ENCODE data around the gene DPP9.

DPP9 gene

GRCh38 chr19:4711211-4711610, 12.4 kb downstream of the DPP9 start:
- H3K9me3 ChIP-seq: no peaks in the 10 kb centered on the region
- H3K4me3 ChIP-seq (ENCODE audit: low read depth in 1 of 2, low read length in 1 of 2): no peak overlapping the region
- no peak overlapping the region for H3K27ac ChIP-seq
- H3K4me1 ChIP-seq (ENCODE audit: control insufficient read depth in 1 of 2, insufficient read depth in 1 of 2, low read depth in 1 of 2, low read length in 1 of 2): no peaks in the 10 kb centered on the region
- no peak for TF ChIP-seq CTCF (IDR thresholded peaks at IDR 0.05)
- no peaks in the 10 kb centered on the region for H3K27me3 ChIP-seq
- peaks cover 86% of the 10 kb centered on the region for H3K36me3 ChIP-seq

- H3K4me1 ChIP-seq (ENCODE audit: control insufficient read depth in 1 of 2, insufficient read depth in 1 of 2, low read depth in 1 of 2, low read length in 1 of 2): no peaks in the 10 kb centered on the region
- H3K9me3 ChIP-seq: no peaks in the 10 kb centered on the region
- no peak for TF ChIP-seq CTCF (IDR thresholded peaks at IDR 0.05)
- H3K27me3 ChIP-seq: no peaks in the 10 kb centered on the region
- H3K4me3 ChIP-seq (ENCODE audit: low read depth in 1 of 2, low read length in 1 of 2): no peak overlapping the region
- no peak overlapping the region for H3K27ac ChIP-seq
- H3K36me3 ChIP-seq: peaks cover 84% of the 10 kb centered on the region
These were observed 13.4 kb downstream of the DPP9 start for GRCh38 chr19:4710281-4710600.

DNA sequence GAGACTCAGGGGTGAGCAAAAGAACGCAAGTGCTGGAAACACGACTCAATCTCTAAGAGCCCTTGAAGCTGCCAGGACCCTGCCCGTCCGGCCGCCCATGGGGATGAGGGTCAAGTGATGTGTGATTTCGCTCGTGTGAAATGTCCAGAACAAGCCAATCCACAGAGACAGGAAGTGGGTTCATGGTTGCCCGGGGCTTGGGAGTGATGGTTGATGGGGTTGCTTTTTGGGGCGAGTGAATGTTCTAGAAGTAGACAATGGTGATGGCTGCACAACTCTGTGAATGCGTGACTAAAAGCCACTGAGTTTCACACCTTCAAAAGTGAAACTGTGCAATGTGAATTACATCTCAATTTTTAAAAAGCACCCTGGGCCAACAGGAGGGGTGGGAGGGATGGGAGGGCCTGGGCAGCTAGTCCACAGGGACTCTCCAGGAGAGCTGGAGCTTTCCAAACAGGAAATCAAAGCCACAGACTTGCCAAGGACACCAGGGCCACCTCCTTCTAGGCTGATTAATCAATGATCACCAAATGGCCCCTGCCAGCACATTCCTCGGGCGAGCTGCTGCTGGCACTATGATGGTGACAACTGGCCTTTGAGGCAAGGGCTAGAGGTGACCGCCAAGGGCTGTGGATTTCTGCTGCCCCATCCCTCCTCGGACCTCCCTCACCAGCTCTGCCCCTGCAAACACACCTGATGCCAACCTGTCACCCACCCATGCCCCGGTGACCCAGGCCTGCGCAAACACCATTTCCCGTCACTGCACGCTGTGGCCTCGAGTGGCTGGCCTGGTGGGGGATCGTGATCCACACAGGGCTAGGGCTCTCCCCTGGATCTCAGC, 14.0 kb downstream of the DPP9 start:
- Histone ChIP-seq H3K9me3 (no peaks in the 10 kb centered on the region), H3K27me3 (no peaks in the 10 kb centered on the region), H3K36me3 (peaks cover 87% of the 10 kb centered on the region), H3K27ac (no peak overlapping the region), H3K4me1 (ENCODE audit: control insufficient read depth in 1 of 2, insufficient read depth in 1 of 2, low read depth in 1 of 2, low read length in 1 of 2) (no peaks in the 10 kb centered on the region), H3K4me3 (ENCODE audit: low read depth in 1 of 2, low read length in 1 of 2) (no peak overlapping the region)
- no peak for TF ChIP-seq CTCF (IDR thresholded peaks at IDR 0.05)

DNA sequence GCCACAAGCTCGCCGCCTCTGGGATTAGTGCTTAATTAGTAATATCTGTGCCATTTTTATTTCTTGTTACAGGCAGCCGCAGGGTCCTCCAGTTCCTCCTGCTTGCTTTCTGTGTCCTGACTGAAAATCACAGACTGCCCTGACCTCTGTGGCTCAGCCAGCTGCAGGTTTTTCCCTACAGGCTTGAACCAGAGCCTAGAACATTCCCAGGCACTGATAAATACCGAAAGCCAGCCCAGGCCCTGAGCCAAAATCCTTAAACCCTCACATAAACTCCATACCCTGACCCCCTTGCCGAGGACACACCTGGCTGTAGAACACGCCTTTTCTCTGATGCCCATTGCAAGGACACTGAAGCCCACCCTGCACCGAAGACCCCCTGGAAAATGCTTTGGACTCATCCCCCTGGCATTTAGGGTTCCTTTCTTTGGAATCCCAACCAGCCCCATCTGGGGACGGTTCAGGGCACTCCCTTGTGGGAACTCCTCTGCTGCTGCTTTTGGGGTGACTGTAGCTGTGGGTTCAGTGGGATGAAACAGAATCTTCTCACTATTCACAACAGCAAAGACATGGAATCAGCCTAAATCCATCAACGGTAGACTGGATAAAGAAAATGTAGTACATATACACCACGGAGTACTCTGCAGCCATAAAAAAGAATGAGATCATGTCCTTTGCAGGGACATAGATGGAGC, 15.5 kb downstream of the DPP9 start:
- no peaks in the 10 kb centered on the region for H3K27me3 ChIP-seq
- H3K4me1 ChIP-seq (ENCODE audit: control insufficient read depth in 1 of 2, insufficient read depth in 1 of 2, low read depth in 1 of 2, low read length in 1 of 2): no peaks in the 10 kb centered on the region

DNA sequence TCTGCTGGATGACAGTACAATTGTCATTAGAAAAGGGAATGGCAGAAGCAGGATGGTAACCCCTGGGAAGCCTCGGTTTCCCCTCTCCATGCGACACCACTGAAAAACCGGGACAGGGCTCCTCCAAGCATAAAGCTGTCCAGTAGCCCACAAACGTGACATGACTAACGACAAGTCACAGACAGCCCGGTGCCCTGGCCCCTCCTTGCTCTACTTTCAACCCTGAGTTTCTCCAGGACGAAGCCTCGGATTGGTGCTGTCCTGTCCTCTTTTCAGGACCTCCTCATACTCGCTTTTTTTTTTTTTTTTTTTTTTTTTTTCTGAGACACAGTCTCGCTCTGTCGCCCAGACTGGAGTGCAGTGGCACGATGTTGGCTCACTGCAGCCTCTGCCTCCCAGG, 16.3 kb downstream of the DPP9 start:
- Histone ChIP-seq H3K36me3 (peaks cover 87% of the 10 kb centered on the region), H3K27ac (no peak overlapping the region), H3K4me3 (ENCODE audit: low read depth in 1 of 2, low read length in 1 of 2) (no peak overlapping the region), H3K27me3 (no peaks in the 10 kb centered on the region), H3K4me1 (ENCODE audit: control insufficient read depth in 1 of 2, insufficient read depth in 1 of 2, low read depth in 1 of 2, low read length in 1 of 2) (no peaks in the 10 kb centered on the region), H3K9me3 (no peaks in the 10 kb centered on the region)
- TF ChIP-seq CTCF (IDR thresholded peaks at IDR 0.05): no peak

More for the DNA sequence above, 15.5 kb downstream of the DPP9 start:
- TF ChIP-seq CTCF (IDR thresholded peaks at IDR 0.05): no peak
- no peaks in the 10 kb centered on the region for H3K9me3 ChIP-seq
- no peak overlapping the region for H3K27ac ChIP-seq
- H3K4me3 ChIP-seq (ENCODE audit: low read depth in 1 of 2, low read length in 1 of 2): no peak overlapping the region
- H3K36me3 ChIP-seq: peaks cover 87% of the 10 kb centered on the region
